ENCODE results near the gene USF2. TPM values are rescaled to one million over a fixed set of nuclear protein-coding genes. Genes with fewer than 3 reads are reported as not detected.
A peak's percentile ranks its signal among the peaks of the same experiment; 100 is the strongest.

USF2 gene
- total and polyA plus RNA-seq, 7 donors, result 72.8 to 120 (median 98.3) TPM

DNA sequence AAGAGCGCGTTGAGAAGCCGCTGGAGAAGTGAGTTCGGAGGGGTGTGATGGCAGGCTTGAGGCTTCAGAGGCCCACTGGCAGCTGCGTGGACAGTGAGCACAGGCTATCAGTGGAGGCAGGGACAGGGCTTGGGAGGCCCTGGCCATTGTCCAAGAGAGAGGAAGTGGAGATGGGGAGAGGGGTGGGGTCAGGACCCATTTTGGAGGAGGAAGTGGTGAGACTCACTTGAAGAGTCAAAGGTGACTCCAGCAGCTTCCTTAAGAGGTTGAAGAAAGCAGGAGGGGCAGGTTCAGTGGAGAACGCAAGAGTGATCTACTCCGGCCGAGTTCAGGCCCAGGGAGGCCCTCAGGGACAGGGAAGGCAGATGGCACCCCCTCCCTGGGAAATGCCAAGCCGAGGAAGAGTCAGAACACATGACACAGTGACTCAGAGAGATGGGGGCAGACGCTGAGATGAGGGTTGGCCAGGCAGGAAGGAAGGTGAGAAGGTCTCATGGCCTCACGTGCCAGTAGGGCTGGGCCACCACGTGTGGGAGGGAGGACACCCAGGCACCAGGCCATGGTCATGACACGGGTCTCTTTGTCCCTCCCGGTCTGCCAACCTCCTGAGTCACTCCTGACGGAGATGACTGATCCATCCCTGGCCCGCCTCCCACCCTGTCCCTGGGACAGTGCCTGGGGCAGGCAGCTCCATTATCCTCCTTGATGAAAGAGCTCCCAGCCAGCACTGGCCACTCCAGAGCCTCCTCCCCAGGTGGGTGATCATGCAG, 50.1 kb downstream of the USF2 start:
- H3K36me3 ChIP-seq, result no peaks in the 10 kb centered on the region
- TF ChIP-seq POLR2AphosphoS5 (IDR thresholded peaks at IDR 0.05), result peak in 1 of 4 donors; percentile 57
- TF ChIP-seq, protein P1, sequence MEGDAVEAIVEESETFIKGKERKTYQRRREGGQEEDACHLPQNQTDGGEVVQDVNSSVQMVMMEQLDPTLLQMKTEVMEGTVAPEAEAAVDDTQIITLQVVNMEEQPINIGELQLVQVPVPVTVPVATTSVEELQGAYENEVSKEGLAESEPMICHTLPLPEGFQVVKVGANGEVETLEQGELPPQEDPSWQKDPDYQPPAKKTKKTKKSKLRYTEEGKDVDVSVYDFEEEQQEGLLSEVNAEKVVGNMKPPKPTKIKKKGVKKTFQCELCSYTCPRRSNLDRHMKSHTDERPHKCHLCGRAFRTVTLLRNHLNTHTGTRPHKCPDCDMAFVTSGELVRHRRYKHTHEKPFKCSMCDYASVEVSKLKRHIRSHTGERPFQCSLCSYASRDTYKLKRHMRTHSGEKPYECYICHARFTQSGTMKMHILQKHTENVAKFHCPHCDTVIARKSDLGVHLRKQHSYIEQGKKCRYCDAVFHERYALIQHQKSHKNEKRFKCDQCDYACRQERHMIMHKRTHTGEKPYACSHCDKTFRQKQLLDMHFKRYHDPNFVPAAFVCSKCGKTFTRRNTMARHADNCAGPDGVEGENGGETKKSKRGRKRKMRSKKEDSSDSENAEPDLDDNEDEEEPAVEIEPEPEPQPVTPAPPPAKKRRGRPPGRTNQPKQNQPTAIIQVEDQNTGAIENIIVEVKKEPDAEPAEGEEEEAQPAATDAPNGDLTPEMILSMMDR (IDR thresholded peaks at IDR 0.05), result no peak
- TF ChIP-seq POLR2A (IDR thresholded peaks at IDR 0.05), result no peak
- TF ChIP-seq EP300 (IDR thresholded peaks at IDR 0.05), result no peak
- peak; percentile 73 for DNase-seq
- WGBS, 2 donors, result 65 to 69% methylated on average over 16 of the region's 16 CpGs
- H3K27ac ChIP-seq, result no peak overlapping the region
- H3K4me3 ChIP-seq, result no peak overlapping the region
- H3K27me3 ChIP-seq, result peaks cover 0 to 4% (median 0%) of the 10 kb centered on the region in 3 donors
- peaks cover 0 to 4% (median 2%) of the 10 kb centered on the region in 4 donors for H3K9me3 ChIP-seq
- intact Hi-C loops (cut with DNase I), result no loop called here
- no peaks in the 10 kb centered on the region for H3K4me1 ChIP-seq

DNA sequence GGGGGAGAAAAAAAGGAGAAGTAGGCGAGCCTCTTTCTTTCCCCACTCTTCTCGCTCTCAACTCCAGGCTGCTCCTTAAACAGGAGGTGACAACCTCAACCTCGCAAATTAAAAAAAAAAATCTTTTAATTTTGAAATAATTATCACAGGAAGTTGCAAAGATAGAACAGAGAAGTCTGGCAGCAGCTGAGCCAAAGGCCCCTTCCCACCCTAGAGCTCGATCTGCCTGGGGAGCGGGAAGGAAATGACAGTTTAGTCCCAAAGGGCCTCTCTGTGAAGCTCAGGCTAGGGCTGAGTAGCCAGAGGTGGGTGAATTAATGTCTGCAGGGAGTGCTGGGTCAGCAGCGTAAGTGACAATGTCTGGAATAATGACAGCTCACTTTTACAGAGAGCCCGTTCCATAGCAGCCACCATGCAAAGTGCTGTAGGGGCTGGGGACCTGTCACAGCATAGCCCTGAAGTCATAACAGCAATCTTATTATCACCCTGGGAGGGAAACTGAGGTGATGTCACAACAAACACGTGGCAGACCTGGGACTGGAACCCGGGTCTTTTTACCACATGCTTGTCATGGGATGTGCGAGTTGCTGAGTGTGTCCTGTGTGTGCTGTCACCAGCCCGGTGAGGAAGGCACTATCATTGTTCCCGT, 51.4 kb downstream of the USF2 start:
- WGBS, 2 donors, result 47 to 70% methylated on average over 12 of the region's 12 CpGs

DNA sequence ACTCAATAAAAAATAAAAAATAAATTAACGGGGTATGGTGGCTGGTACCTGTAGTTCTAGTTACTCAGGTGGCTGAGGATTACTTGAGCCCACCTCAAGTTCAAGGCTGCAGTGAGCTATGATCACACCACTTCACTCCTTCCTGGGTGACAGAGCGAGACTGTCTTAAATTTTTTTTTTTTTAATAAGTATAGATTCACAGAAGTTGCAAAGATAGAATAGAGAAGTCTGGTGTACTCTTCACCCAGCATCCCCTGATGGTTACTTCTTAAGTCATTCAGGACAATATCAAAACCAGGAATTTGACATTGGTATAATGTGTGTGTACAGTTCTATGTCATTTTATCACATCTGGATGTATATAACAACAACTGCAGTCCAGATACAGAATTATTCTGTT, 52.5 kb downstream of the USF2 start:
- TF ChIP-seq POLR2AphosphoS5 (IDR thresholded peaks at IDR 0.05) (no peak), POLR2A (IDR thresholded peaks at IDR 0.05) (no peak), EP300 (IDR thresholded peaks at IDR 0.05) (no peak)
- TF ChIP-seq, protein P1 (IDR thresholded peaks at IDR 0.05), result no peak
- Histone ChIP-seq H3K27ac (no peak overlapping the region), H3K4me1 (no peaks in the 10 kb centered on the region), H3K4me3 (no peak overlapping the region), H3K27me3 (no peaks in the 10 kb centered on the region), H3K9me3 (peaks cover 0 to 4% (median 2%) of the 10 kb centered on the region in 4 donors), H3K36me3 (no peaks in the 10 kb centered on the region)
- 74 to 85% methylated on average over 2 of the region's 2 CpGs for WGBS, 2 donors
- DNase-seq, result no peak
- intact Hi-C loops (cut with DNase I), result no loop called here

More for the DNA sequence above, 51.4 kb downstream of the USF2 start:
- H3K36me3 ChIP-seq, result no peaks in the 10 kb centered on the region
- TF ChIP-seq EP300 (IDR thresholded peaks at IDR 0.05), result no peak
- TF ChIP-seq POLR2AphosphoS5 (IDR thresholded peaks at IDR 0.05), result no peak
- no peak for TF ChIP-seq POLR2A (IDR thresholded peaks at IDR 0.05)
- TF ChIP-seq, protein P1 (IDR thresholded peaks at IDR 0.05), result no peak
- peaks cover 0 to 4% (median 2%) of the 10 kb centered on the region in 4 donors for H3K9me3 ChIP-seq
- DNase-seq, result no peak
- intact Hi-C loops (cut with DNase I), result no loop called here
- no peaks in the 10 kb centered on the region for H3K4me1 ChIP-seq
- no peak overlapping the region for H3K4me3 ChIP-seq
- H3K27ac ChIP-seq, result no peak overlapping the region
- H3K27me3 ChIP-seq, result peaks cover 0 to 2% (median 0%) of the 10 kb centered on the region in 3 donors

DNA sequence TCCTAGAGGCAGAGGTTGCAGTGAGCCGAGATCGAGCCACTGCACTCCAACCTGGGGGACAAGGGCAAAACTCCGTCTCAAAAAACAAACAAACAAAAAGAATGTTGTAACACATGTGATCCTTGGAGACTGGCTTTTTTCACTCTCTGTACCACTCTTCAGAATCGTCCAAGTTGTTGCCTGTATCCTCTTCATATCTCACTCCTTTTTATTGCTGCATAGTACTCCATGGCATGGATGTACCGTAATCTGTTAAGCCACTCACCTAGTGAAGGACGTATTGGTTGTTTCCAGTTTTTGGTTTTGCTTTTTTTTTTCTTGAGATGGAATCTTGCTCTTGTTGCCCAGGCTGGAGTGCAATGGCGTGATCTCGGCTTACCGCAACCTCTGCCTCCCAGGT, 53.3 kb downstream of the USF2 start:
- Histone ChIP-seq H3K4me1 (no peaks in the 10 kb centered on the region), H3K9me3 (peaks cover 0 to 4% (median 2%) of the 10 kb centered on the region in 4 donors), H3K27me3 (no peaks in the 10 kb centered on the region), H3K4me3 (no peak overlapping the region), H3K27ac (no peak overlapping the region), H3K36me3 (no peaks in the 10 kb centered on the region)
- no peak for DNase-seq
- WGBS, 2 donors, result 94 to 95% methylated on average over 9 of the region's 9 CpGs
- TF ChIP-seq POLR2A (IDR thresholded peaks at IDR 0.05) (no peak), EP300 (IDR thresholded peaks at IDR 0.05) (no peak), POLR2AphosphoS5 (IDR thresholded peaks at IDR 0.05) (no peak)
- TF ChIP-seq, protein P1 (IDR thresholded peaks at IDR 0.05), result no peak
- intact Hi-C loops (cut with DNase I), result no loop called here
